AML-193 (cell line): ENCODE measurements around the gene UBA1.

Experiments used
- DNase-seq, 2 experiments: peaks; one replicate each; lab custom pipeline; 2025; lab: John Stamatoyannopoulos, UW

Gene UBA1

GRCh38 chrX:47193475-47194193 lies at the start of gene UBA1:
TSS of gene UBA1 (plus strand) at chrX:47193829. CDS start at chrX:47198803, 4,974 bp downstream.
- peak; percentile 85 to 87 for DNase-seq

- peak; percentile 10 to 25 for DNase-seq
Observed at GRCh38 chrX:47143894-47144625, 49.6 kb upstream of the UBA1 start.

- DNase-seq, result peak; percentile 77 to 82
Observed at GRCh38 chrX:47144626-47145394, 48.8 kb upstream of the UBA1 start, which contains the start of the genes NDUFB11 and RBM10. TSS of gene NDUFB11 (minus strand) at chrX:47144702. CDS start at chrX:47144679, 23 bp downstream. TSS of gene RBM10 (plus strand) at chrX:47145221. CDS start at chrX:47147482, 2,261 bp downstream.

- DNase-seq, result no peak
Observed at GRCh38 chrX:47145395-47146120, 48.1 kb upstream of the UBA1 start.

- DNase-seq, result no peak
Observed at GRCh38 chrX:47146121-47146935, 47.3 kb upstream of the UBA1 start.

GRCh38 chrX:47146936-47147859 lies 46.4 kb upstream of the UBA1 start:
- DNase-seq, result no peak

- DNase-seq, result no peak
Observed at GRCh38 chrX:47148946-47149345, 44.7 kb upstream of the UBA1 start.

GRCh38 chrX:47151435-47151834 lies 42.2 kb upstream of the UBA1 start:
- no peak for DNase-seq

- no peak for DNase-seq
Observed at GRCh38 chrX:47156611-47157520, 36.8 kb upstream of the UBA1 start.

GRCh38 chrX:47158131-47158530 lies 35.5 kb upstream of the UBA1 start:
- DNase-seq, result no peak

- no peak for DNase-seq
Observed at GRCh38 chrX:47158781-47159180, 34.8 kb upstream of the UBA1 start.

GRCh38 chrX:47160781-47161180 lies 32.8 kb upstream of the UBA1 start:
- DNase-seq, result no peak

- DNase-seq, result no peak
Observed at GRCh38 chrX:47162927-47163583, 30.6 kb upstream of the UBA1 start.

GRCh38 chrX:47164420-47164819 lies 29.2 kb upstream of the UBA1 start:
- no peak for DNase-seq

- peak in 1 of 2 experiments; percentile 5 for DNase-seq
Observed at GRCh38 chrX:47166126-47166525, 27.5 kb upstream of the UBA1 start.

GRCh38 chrX:47168495-47169073 lies 25.0 kb upstream of the UBA1 start:
- DNase-seq, result no peak

- no peak for DNase-seq
Observed at GRCh38 chrX:47169273-47169672, 24.4 kb upstream of the UBA1 start.
